ENCODE measurements around the gene PLA2G6.
"Not testable (repeated sequence)": the region's sequence is repeated elsewhere in the genome, so short reads cannot be mapped to it uniquely, and the experiment has no call there.

PLA2G6 gene

GRCh38 chr22:38151126-38151500, 30.5 kb downstream of the PLA2G6 start:
- H3K9ac ChIP-seq = no peak overlapping the region
- H3K4me3 ChIP-seq (ENCODE audit: low read depth, low read length) = no peak overlapping the region
- TF ChIP-seq CTCF (IDR thresholded peaks at IDR 0.05) = no peak
- H2AFZ ChIP-seq = no peak overlapping the region
- no peaks in the 10 kb centered on the region for H3K36me3 ChIP-seq (ENCODE audit: control insufficient read depth, insufficient read depth, low read length)
- H3K4me1 ChIP-seq = no peaks in the 10 kb centered on the region
- H3K9me3 ChIP-seq (ENCODE audit: control insufficient read depth, low read length) = no peaks in the 10 kb centered on the region
- H3K4me2 ChIP-seq (ENCODE audit: low read length) = no peak overlapping the region
- H3K79me2 ChIP-seq = no peaks in the 10 kb centered on the region
- H3K27me3 ChIP-seq (ENCODE audit: control insufficient read depth, insufficient read depth, low read length) = no peaks in the 10 kb centered on the region
- no peak overlapping the region for H3K27ac ChIP-seq

- no peak overlapping the region for H3K4me3 ChIP-seq (ENCODE audit: low read depth, low read length)
- no peaks in the 10 kb centered on the region for H3K9me3 ChIP-seq (ENCODE audit: control insufficient read depth, low read length)
- no peak overlapping the region for H3K27ac ChIP-seq
- no peak overlapping the region for H3K4me2 ChIP-seq (ENCODE audit: low read length)
- no peak for TF ChIP-seq CTCF (IDR thresholded peaks at IDR 0.05)
- H3K4me1 ChIP-seq = no peaks in the 10 kb centered on the region
- H3K79me2 ChIP-seq = no peaks in the 10 kb centered on the region
- no peaks in the 10 kb centered on the region for H3K36me3 ChIP-seq (ENCODE audit: control insufficient read depth, insufficient read depth, low read length)
- H2AFZ ChIP-seq = no peak overlapping the region
- no peak overlapping the region for H3K9ac ChIP-seq
- H3K27me3 ChIP-seq (ENCODE audit: control insufficient read depth, insufficient read depth, low read length) = no peaks in the 10 kb centered on the region
Observed at GRCh38 chr22:38148245-38148644, 33.4 kb downstream of the PLA2G6 start.

- H3K4me3 ChIP-seq (ENCODE audit: low read depth, low read length); H2AFZ ChIP-seq; H3K36me3 ChIP-seq (ENCODE audit: control insufficient read depth, insufficient read depth, low read length); H3K4me2 ChIP-seq (ENCODE audit: low read length); H3K9me3 ChIP-seq (ENCODE audit: control insufficient read depth, low read length); H3K27me3 ChIP-seq (ENCODE audit: control insufficient read depth, insufficient read depth, low read length); H3K9ac ChIP-seq; H3K4me1 ChIP-seq; H3K27ac ChIP-seq; H3K79me2 ChIP-seq: not testable (repeated sequence)
Observed at GRCh38 chr22:38146166-38146565, 35.5 kb downstream of the PLA2G6 start.

GRCh38 chr22:38144025-38144405, 37.6 kb downstream of the PLA2G6 start:
- no peak overlapping the region for H3K4me3 ChIP-seq (ENCODE audit: low read depth, low read length)
- no peak overlapping the region for H3K9ac ChIP-seq
- no peak overlapping the region for H3K4me2 ChIP-seq (ENCODE audit: low read length)
- H3K4me1 ChIP-seq = no peaks in the 10 kb centered on the region
- H3K9me3 ChIP-seq (ENCODE audit: control insufficient read depth, low read length) = no peaks in the 10 kb centered on the region
- H3K27ac ChIP-seq = no peak overlapping the region
- H3K79me2 ChIP-seq = no peaks in the 10 kb centered on the region
- TF ChIP-seq CTCF (IDR thresholded peaks at IDR 0.05) = no peak
- no peaks in the 10 kb centered on the region for H3K36me3 ChIP-seq (ENCODE audit: control insufficient read depth, insufficient read depth, low read length)
- H2AFZ ChIP-seq = no peak overlapping the region
- H3K27me3 ChIP-seq (ENCODE audit: control insufficient read depth, insufficient read depth, low read length) = no peaks in the 10 kb centered on the region

GRCh38 chr22:38142606-38143005, 39.0 kb downstream of the PLA2G6 start:
- Histone ChIP-seq H2AFZ (no peak overlapping the region), H3K79me2 (no peaks in the 10 kb centered on the region), H3K4me2 (ENCODE audit: low read length) (no peak overlapping the region), H3K9ac (no peak overlapping the region), H3K36me3 (ENCODE audit: control insufficient read depth, insufficient read depth, low read length) (no peaks in the 10 kb centered on the region), H3K27ac (no peak overlapping the region), H3K4me1 (no peaks in the 10 kb centered on the region), H3K4me3 (ENCODE audit: low read depth, low read length) (no peak overlapping the region), H3K27me3 (ENCODE audit: control insufficient read depth, insufficient read depth, low read length) (no peaks in the 10 kb centered on the region), H3K9me3 (ENCODE audit: control insufficient read depth, low read length) (no peaks in the 10 kb centered on the region)
- no peak for TF ChIP-seq CTCF (IDR thresholded peaks at IDR 0.05)
